ENCODE data around the gene ZNF521. TPM values are rescaled to one million over a fixed set of nuclear protein-coding genes. Genes with fewer than 3 reads are reported as not detected.

Gene ZNF521
- total and polyA plus RNA-seq, 2 donors (not counting 3 experiments of a cell fraction or from before 2014, with no cell fraction given) = 111 to 168 TPM

GRCh38 chr18:25229081-25229480 lies 122.9 kb downstream of the ZNF521 start:
- Histone ChIP-seq H3K9me3 (replicated peaks; ENCODE audit: control insufficient read depth, insufficient read depth, low read length) (no peaks in the 10 kb centered on the region), H4K20me1 (replicated peaks; ENCODE audit: control insufficient read depth, extremely low read depth, insufficient read depth, low read length) (no peaks in the 10 kb centered on the region), H3K9me1 (replicated peaks; ENCODE audit: control insufficient read depth, extremely low read depth, insufficient read depth, low read length) (no peaks in the 10 kb centered on the region), H3K4me3 (replicated peaks in 1 of 3; ENCODE audit: insufficient read depth in 1 of 3, low read depth in 1 of 3, low read length in 3 of 3) (peak overlapping the region in 1 of 3 experiments; percentile 69), H2AFZ (ENCODE audit: low read depth, low read length) (no peak overlapping the region), H3K36me3 (ENCODE audit: control insufficient read depth in 2 of 2, extremely low read depth in 1 of 2, insufficient read depth in 2 of 2, low read length in 2 of 2) (peaks cover 24 to 29% of the 10 kb centered on the region in 2 experiments), H3K27ac (ENCODE audit: insufficient read depth, low read depth, low read length) (peak overlapping the region; percentile 90), H3K4me2 (ENCODE audit: insufficient read depth, low read length) (peak overlapping the region; percentile 99), H3K9ac (replicated peaks; ENCODE audit: extremely low read depth, insufficient read depth, low read length) (peak overlapping the region; percentile 96), H3K27me3 (ENCODE audit: control insufficient read depth in 2 of 2, insufficient read depth in 2 of 2, low read length in 2 of 2) (no peaks in the 10 kb centered on the region), H3K4me1 (ENCODE audit: control insufficient read depth, extremely low read depth, insufficient read depth, low read length) (peaks cover 62% of the 10 kb centered on the region), H3K79me2 (ENCODE audit: control insufficient read depth, insufficient read depth, low read length) (peaks cover 44% of the 10 kb centered on the region)
- BruUV-seq (replicated peaks) = no TSS peak
- intact Hi-C loops (cut with micrococcal nuclease) (loop anchor here (1.0 to 5.0 kb wide), 8 partner anchors 60 to 367 kb away; partner anchors contain the start of gene ZNF521), dilution Hi-C loops (cut with MboI; ENCODE audit: extremely low pct_ligation_motif_present, low sequenced_read_pairs) (no loop called here)
- CTCF ChIA-PET = interaction anchor here (0.9 to 3.3 kb wide), 12 partner anchors 11 to 602 kb away, joined by 3 to 18 read pairs (median 4); partner anchors contain the start of gene ZNF521
- peak; percentile 100 for DNase-seq (ENCODE audit: low read depth, low spot score)
- TF ChIP-seq MYC (IDR thresholded peaks at IDR 0.05; ENCODE audit: low read depth, low read length) (no peak), JUN (IDR thresholded peaks at IDR 0.05; ENCODE audit: borderline replicate concordance, insufficient read depth, insufficient read length, low read depth) (peak; percentile 93), POLR2A (IDR thresholded peaks at IDR 0.05; ENCODE audit: low read depth, low read length) (peak; percentile 95), GATA2 (IDR thresholded peaks at IDR 0.05; ENCODE audit: insufficient read depth, insufficient read length, low read depth, low read length) (peak; percentile 99), CTCF (IDR thresholded peaks at IDR 0.05; ENCODE audit: extremely low read depth in 1 of 2, insufficient read depth in 1 of 2, low read depth in 1 of 2, low read length in 2 of 2) (no peak), POLR2AphosphoS5 (IDR thresholded peaks at IDR 0.05; ENCODE audit: insufficient read depth, low read depth, low read length) (peak; percentile 99), FOS (IDR thresholded peaks at IDR 0.05; ENCODE audit: borderline replicate concordance, insufficient read depth, low read length) (peak; percentile 67), EZH2 (IDR thresholded peaks at IDR 0.05; ENCODE audit: borderline replicate concordance, low read depth, low read length, severe bottlenecking) (no peak)
- FAIRE-seq = peak; percentile 93
- POLR2A ChIA-PET = interaction anchor here (0.7 to 2.3 kb wide), 11 partner anchors 9 to 431 kb away, joined by 3 to 8 read pairs (median 3); no protein-coding TSS in a partner anchor

Measured in endothelial cell of umbilical vein (primary cell).